ENCODE data around the gene NFIB.

DNA sequence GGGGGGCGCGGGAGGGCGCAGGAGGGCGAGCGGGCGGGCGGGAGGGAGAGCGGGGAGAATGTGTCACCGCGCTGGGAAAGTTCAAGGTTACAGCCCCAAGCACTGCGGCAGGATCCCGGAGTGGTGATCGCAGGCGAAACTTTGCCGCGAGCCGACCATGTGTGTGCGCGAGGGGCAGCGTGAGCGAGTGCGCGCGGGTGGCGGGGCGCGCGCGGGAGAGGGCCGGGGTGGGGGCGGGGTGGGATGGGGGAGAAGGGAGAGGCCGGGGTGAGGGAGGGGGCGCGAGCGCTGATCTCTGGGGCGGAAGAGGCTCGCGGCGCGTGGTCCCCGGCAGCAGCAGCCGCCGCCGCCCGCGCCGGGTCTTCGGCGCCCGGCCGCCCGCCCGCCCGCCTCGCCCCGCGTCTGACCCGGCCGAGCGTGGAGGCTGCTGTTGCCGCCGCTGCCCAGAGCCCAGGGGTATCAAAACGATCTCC lies at the start of gene NFIB:
- no peak for TF ChIP-seq CTCF (conservative IDR thresholded peaks at IDR 0.05; ENCODE audit: low read depth, low read length)
- TF ChIP-seq CEBPB (IDR thresholded peaks at IDR 0.05; ENCODE audit: low read depth, low read length), result no peak
- no peak for TF ChIP-seq POLR2A (IDR thresholded peaks at IDR 0.05; ENCODE audit: low read depth, low read length)
